ENCODE data around the gene SNX7. TPM values are rescaled to one million over a fixed set of nuclear protein-coding genes. Genes with fewer than 3 reads are reported as not detected.

The SNX7 gene
- total RNA-seq (2021) (25.3 and 25.4 TPM in 2 replicates), Bru-seq, nascent RNA (percentile 67 among the genes with signal in this experiment), BruChase-seq, experiment 1, labeled RNA remaining after a 2-hour chase (percentile 54 among the genes with signal in this experiment), BruChase-seq, experiment 2, labeled RNA remaining after a 6-hour chase (percentile 52 among the genes with signal in this experiment)
- long read RNA-seq, transcript SNX7-201 (9 exons, 1,734 nt): major isoform, 88 of 117 reads
- long read RNA-seq, partial matches to known transcripts: 1 of 117 reads
- long read RNA-seq, other reads (novel, unspliced or antisense): 28 of 117 reads

GRCh38 chr1:98661544-98662355, at the start of gene SNX7:
Gene SNX7, plus strand, starts transcription at chr1:98661721. Its CDS starts 11 bp downstream, at chr1:98661732.
- ChIA-PET POLR2A (ENCODE audit: unreplicated experiment) (interaction anchor here (0.6 to 0.8 kb wide), 8 partner anchors 12 to 1753 kb away, joined by 3 to 11 read pairs (median 4); no protein-coding TSS in a partner anchor), CTCF (no interaction called here)
- no peaks in the 10 kb centered on the region for H3K9me3 ChIP-seq (ENCODE audit: insufficient read depth, low read depth)
- peaks cover 24% of the 10 kb centered on the region for H3K4me1 ChIP-seq (replicated peaks; ENCODE audit: insufficient read depth)
- no TSS peak for BruUV-seq (replicated peaks)
- H3K36me3 ChIP-seq (ENCODE audit: low read depth): no peaks in the 10 kb centered on the region
- peaks cover 20% of the 10 kb centered on the region; the same call in 1 of the 2 replicates for H3F3A ChIP-seq (ENCODE audit: insufficient read depth, low read depth)
- peak within 1 kb of the TSS; percentile 49 for H3K27ac ChIP-seq
- H4K20me1 ChIP-seq (ENCODE audit: insufficient read depth): no peaks in the 10 kb centered on the region
- H3K4me2 ChIP-seq: peak within 1 kb of the TSS; percentile 87
- H3K4me3 ChIP-seq: peak within 1 kb of the TSS; percentile 70
- peaks cover 29% of the 10 kb centered on the region for H3K79me2 ChIP-seq (ENCODE audit: low read depth)
- peak within 1 kb of the TSS; percentile 96 for H2AFZ ChIP-seq
- peak; percentile 67 to 88 for DNase-seq
- H3K27me3 ChIP-seq (ENCODE audit: insufficient read depth, low read depth): no peaks in the 10 kb centered on the region
- TF ChIP-seq EZH2 (IDR thresholded peaks at IDR 0.05; ENCODE audit: low read depth) (no peak), CTCF (conservative IDR thresholded peaks at IDR 0.05) (peak; percentile 37; the same call in 1 of the 2 replicates)
- intact Hi-C loops (cut with micrococcal nuclease; ENCODE audit: unreplicated experiment): loop anchor here (2.0 to 10.0 kb wide), 3 partner anchors 187 to 604 kb away; no protein-coding TSS in a partner anchor
- no peaks in the 10 kb centered on the region for H3K9me2 ChIP-seq (ENCODE audit: insufficient read depth)

GRCh38 chr1:98637316-98637715, 24.2 kb upstream of the SNX7 start:
- H2AFZ ChIP-seq: no peak overlapping the region
- POLR2A ChIA-PET (ENCODE audit: unreplicated experiment): no interaction called here
- H3K4me1 ChIP-seq (replicated peaks; ENCODE audit: insufficient read depth): no peaks in the 10 kb centered on the region
- no peaks in the 10 kb centered on the region for H3K36me3 ChIP-seq (ENCODE audit: low read depth)
- no peak overlapping the region for H3K4me3 ChIP-seq
- H3K9me3 ChIP-seq (ENCODE audit: insufficient read depth, low read depth): no peaks in the 10 kb centered on the region
- DNase-seq: no peak
- H3K79me2 ChIP-seq (ENCODE audit: low read depth): no peaks in the 10 kb centered on the region
- no TSS peak for BruUV-seq (replicated peaks)
- CTCF ChIA-PET: no interaction called here
- no peak overlapping the region for H3K27ac ChIP-seq
- H3K27me3 ChIP-seq (ENCODE audit: insufficient read depth, low read depth): no peaks in the 10 kb centered on the region
- TF ChIP-seq EZH2 (IDR thresholded peaks at IDR 0.05; ENCODE audit: low read depth) (no peak), CTCF (conservative IDR thresholded peaks at IDR 0.05) (no peak)
- no peak overlapping the region for H3K4me2 ChIP-seq
- no peaks in the 10 kb centered on the region for H4K20me1 ChIP-seq (ENCODE audit: insufficient read depth)
- intact Hi-C loops (cut with micrococcal nuclease; ENCODE audit: unreplicated experiment): no loop called here
- no peaks in the 10 kb centered on the region; the same call in 1 of the 2 replicates for H3K9me2 ChIP-seq (ENCODE audit: insufficient read depth)
- H3F3A ChIP-seq (ENCODE audit: insufficient read depth, low read depth): no peaks in the 10 kb centered on the region

- no peaks in the 10 kb centered on the region for H4K20me1 ChIP-seq (ENCODE audit: insufficient read depth)
- DNase-seq: no peak
- intact Hi-C loops (cut with micrococcal nuclease; ENCODE audit: unreplicated experiment): no loop called here
- no peaks in the 10 kb centered on the region for H3F3A ChIP-seq (ENCODE audit: insufficient read depth, low read depth)
- no peaks in the 10 kb centered on the region for H3K9me3 ChIP-seq (ENCODE audit: insufficient read depth, low read depth)
- H3K27me3 ChIP-seq (ENCODE audit: insufficient read depth, low read depth): no peaks in the 10 kb centered on the region
- no peaks in the 10 kb centered on the region for H3K36me3 ChIP-seq (ENCODE audit: low read depth)
- H3K4me2 ChIP-seq: no peak overlapping the region
- ChIA-PET POLR2A (ENCODE audit: unreplicated experiment) (no interaction called here), CTCF (no interaction called here)
- BruUV-seq (replicated peaks): no TSS peak
- no peak overlapping the region for H3K27ac ChIP-seq
- TF ChIP-seq EZH2 (IDR thresholded peaks at IDR 0.05; ENCODE audit: low read depth): no peak
- TF ChIP-seq CTCF (conservative IDR thresholded peaks at IDR 0.05): no peak
- no peak overlapping the region for H2AFZ ChIP-seq
- H3K9me2 ChIP-seq (ENCODE audit: insufficient read depth): no peaks in the 10 kb centered on the region
- no peaks in the 10 kb centered on the region for H3K79me2 ChIP-seq (ENCODE audit: low read depth)
- no peaks in the 10 kb centered on the region for H3K4me1 ChIP-seq (replicated peaks; ENCODE audit: insufficient read depth)
- no peak overlapping the region for H3K4me3 ChIP-seq
These were observed 23.3 kb upstream of the SNX7 start for GRCh38 chr1:98638185-98638584.
